ENCODE results near the gene SYNGR3.

SYNGR3 gene

DNA sequence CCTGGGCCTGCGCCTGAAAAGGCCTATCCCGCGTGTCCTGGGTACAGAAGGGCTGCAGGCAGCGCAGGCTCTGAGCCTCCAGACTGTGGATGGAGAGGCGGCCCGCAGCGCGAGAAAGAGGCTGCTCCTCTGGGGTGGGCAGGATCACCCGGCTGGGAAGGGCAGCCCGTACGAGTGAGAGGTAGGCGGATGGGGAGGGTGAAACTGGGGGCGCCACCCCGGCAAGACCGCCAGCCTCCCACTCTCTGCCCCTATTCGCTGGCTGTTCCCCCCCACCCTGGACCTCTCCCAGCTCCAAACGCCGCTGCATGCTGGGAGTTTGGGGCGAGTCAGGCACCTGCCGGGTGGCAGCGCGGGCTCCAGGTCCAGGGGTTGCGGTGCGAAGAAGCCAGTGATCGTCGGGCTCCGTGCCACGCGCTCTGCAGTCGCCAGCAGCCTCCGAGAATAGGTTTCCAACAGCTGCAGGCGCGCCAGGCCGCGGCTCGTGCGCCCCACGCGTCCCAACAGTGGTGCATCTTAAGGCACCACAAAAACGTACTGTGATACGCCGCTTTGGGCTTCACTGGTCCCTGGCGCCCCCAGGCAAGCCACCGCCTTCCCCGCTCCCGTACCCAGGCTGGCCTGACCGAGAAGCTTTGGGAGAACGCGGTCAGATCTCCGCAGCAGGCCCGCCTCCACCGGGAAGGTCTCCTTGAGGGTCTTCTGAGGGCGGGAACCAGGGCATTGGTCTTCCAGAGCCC is 9.6 kb upstream of the SYNGR3 start:
- no peak overlapping the region for H3K4me3 ChIP-seq (ENCODE audit: control insufficient read depth, low read depth, low read length)
- no peak for DNase-seq (ENCODE audit: low read depth)
- TF ChIP-seq, protein P1, sequence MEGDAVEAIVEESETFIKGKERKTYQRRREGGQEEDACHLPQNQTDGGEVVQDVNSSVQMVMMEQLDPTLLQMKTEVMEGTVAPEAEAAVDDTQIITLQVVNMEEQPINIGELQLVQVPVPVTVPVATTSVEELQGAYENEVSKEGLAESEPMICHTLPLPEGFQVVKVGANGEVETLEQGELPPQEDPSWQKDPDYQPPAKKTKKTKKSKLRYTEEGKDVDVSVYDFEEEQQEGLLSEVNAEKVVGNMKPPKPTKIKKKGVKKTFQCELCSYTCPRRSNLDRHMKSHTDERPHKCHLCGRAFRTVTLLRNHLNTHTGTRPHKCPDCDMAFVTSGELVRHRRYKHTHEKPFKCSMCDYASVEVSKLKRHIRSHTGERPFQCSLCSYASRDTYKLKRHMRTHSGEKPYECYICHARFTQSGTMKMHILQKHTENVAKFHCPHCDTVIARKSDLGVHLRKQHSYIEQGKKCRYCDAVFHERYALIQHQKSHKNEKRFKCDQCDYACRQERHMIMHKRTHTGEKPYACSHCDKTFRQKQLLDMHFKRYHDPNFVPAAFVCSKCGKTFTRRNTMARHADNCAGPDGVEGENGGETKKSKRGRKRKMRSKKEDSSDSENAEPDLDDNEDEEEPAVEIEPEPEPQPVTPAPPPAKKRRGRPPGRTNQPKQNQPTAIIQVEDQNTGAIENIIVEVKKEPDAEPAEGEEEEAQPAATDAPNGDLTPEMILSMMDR (IDR thresholded peaks at IDR 0.05; ENCODE audit: control insufficient read depth, insufficient read depth, low read depth, low read length, missing control alignments) = no peak

DNA sequence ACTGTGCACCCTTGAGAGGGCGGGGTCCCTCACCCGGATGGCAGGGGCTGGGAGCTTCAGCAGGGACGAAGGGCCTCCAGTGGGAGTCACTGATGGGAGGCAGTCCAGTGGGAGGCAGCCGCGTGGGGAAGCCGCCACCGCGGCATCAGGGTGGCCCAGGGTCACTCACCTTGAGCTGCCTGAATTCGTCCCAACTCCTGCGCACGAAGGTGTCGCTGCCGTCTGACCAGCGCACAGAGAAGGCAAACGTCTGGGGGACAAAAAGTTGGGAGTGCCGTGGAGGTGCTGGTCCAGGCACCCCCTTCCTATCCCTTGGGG is 9.0 kb upstream of the SYNGR3 start:
- no peak for DNase-seq (ENCODE audit: low read depth)
- TF ChIP-seq, protein P1 (IDR thresholded peaks at IDR 0.05; ENCODE audit: control insufficient read depth, insufficient read depth, low read depth, low read length, missing control alignments) = no peak
- H3K4me3 ChIP-seq (ENCODE audit: control insufficient read depth, low read depth, low read length) = no peak overlapping the region

DNA sequence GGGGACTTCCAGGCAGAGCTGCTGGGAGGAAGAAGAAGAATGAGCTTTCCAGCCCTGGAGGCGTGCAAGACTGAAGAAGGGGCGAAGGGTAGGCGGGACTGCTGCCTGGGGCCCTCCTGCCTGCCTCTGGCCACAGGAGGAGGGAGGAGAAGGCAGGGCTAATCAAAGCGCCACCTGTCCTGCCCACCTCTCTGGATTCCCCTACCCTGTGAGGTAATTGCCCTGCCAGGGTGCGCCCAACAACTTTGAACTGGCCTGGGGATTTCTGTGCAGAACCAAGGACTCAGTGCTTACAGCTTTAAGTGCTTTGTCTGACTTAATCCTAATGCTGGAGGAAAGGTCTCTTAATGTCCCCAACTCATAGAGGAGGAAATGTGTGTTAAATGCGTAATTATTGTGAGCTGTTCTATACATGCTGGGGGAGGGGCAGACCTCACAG is 8.4 kb upstream of the SYNGR3 start, which contains the start of gene NOXO1:
Gene NOXO1, minus strand, starts transcription at position 72 of the 439 bp plus-strand sequence. CDS start 290 bp downstream, outside the sequence.
- DNase-seq (ENCODE audit: low read depth) = no peak
- TF ChIP-seq, protein P1 (IDR thresholded peaks at IDR 0.05; ENCODE audit: control insufficient read depth, insufficient read depth, low read depth, low read length, missing control alignments) = no peak
- H3K4me3 ChIP-seq (ENCODE audit: control insufficient read depth, low read depth, low read length) = no peak within 1 kb of the TSS

- TF ChIP-seq, protein P1 (IDR thresholded peaks at IDR 0.05; ENCODE audit: control insufficient read depth, insufficient read depth, low read depth, low read length, missing control alignments) = no peak
Observed at GRCh38 chr16:1982013-1982433, 7.7 kb upstream of the SYNGR3 start.

DNA sequence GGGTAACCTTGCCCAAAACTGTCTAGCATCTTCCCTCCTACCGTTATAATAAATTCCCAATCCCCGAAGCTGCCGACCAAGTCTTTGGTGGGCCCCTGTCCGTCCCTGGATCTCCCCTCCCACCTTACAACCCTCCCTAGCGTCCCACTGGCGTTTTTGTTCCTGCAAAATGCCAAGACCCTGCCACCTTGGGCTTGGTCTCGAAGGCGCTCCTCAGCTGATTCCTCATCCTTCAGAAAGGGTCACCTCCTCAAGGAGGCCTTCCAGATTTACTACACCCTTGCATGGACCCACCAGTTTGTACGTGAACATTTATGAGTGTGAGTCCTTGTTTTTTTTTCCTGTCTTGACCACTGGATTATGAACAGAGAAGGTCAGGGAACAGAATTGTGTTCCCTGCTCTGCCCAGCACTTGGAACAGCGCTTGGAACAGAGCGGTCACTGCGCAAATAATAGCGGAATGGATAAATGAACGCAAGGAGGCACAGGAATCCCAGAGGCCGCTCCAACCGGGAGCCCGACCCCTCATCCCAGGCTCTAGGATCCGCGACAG is 6.7 kb upstream of the SYNGR3 start:
- no peak for DNase-seq (ENCODE audit: low read depth)
- TF ChIP-seq, protein P1 (IDR thresholded peaks at IDR 0.05; ENCODE audit: control insufficient read depth, insufficient read depth, low read depth, low read length, missing control alignments) = no peak
- peak overlapping the region; percentile 52 for H3K4me3 ChIP-seq (ENCODE audit: control insufficient read depth, low read depth, low read length)

More at GRCh38 chr16:1982013-1982433, 7.7 kb upstream of the SYNGR3 start:
- DNase-seq (ENCODE audit: low read depth) = no peak
- no peak overlapping the region for H3K4me3 ChIP-seq (ENCODE audit: control insufficient read depth, low read depth, low read length)

DNA sequence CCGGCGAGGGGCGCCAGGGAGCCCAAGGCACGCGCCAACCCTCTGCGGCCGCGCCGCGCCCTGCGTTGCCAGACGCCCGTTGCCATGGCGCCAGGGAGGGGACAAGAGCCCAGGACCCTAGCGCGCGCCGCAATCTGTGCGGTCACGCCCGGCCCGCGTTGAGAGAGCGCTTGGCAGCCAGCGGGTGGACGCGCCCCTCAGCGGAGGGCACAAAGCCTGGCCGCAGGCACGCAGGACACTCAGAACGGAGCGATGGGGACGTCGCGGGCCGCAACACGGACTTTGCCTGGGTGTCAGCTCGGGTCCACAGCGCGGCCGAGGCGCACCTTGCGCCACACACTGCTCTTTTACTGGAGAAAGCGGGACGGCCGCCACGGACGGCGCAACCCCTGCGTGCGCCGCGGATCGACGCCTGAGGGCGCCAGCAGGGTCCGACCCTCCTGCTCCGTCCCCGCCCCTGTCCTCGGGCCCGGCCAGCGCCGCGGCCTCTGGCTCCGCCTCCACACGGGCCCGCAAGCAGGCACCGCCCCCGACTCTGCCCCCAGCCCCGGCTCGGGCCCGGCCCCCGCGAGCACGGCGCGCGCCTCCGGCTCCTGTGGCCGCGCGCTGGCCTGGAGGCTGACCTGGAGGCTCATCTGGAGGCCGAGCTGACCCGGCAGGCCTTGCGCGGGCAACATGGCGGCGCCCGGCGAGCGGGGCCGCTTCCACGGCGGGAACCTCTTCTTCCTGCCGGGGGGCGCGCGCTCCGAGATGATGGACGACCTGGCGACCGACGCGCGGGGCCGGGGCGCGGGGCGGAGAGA is 6.0 kb upstream of the SYNGR3 start, which contains the start of gene GFER:
Gene GFER, plus strand, starts transcription at position 650 of the 803 bp plus-strand sequence. Its CDS starts 26 bp downstream, at position 676.
- TF ChIP-seq, protein P1 (IDR thresholded peaks at IDR 0.05; ENCODE audit: control insufficient read depth, insufficient read depth, low read depth, low read length, missing control alignments) = peak; percentile 22
- peak; percentile 52 for DNase-seq (ENCODE audit: low read depth)
- peak within 1 kb of the TSS; percentile 75 for H3K4me3 ChIP-seq (ENCODE audit: control insufficient read depth, low read depth, low read length)
